AG04449 (cell line): ENCODE data around the gene UBL4A.
A peak's percentile ranks its signal among the peaks of the same experiment; 100 is the strongest.

Experiments
- CTCF ChIA-PET: fragments of 350-600 bp; formaldehyde crosslinking; extraction: SDS; loops from one replicate; lab custom pipeline; 2021; ENCODE audit warnings: antibody characterized with exemption; lab: Yijun Ruan, JAX
- POLR2A ChIA-PET: fragments of 400-600, 350-600 bp; formaldehyde crosslinking; extraction: SDS; loops from one replicate; lab custom pipeline; 2020; ENCODE audit warnings: antibody characterized with exemption, inconsistent platforms; lab: Yijun Ruan, JAX
- DNase-seq: peaks from one replicate; pipeline ENCODE4 v3.0.0-alpha.2; 2010; ENCODE audit warnings: low read depth, low spot score
- H3K4me3 ChIP-seq: 2 replicates; pipeline ENCODE4 v1.5.1; 2011; ENCODE audit warnings: low read depth, mild to moderate bottlenecking, control low read depth, low read length
- TF ChIP-seq, protein P1 (sequence below): IDR thresholded peaks from one replicate; pipeline ENCODE4 v1.5.1; 2011; ENCODE audit warnings: mild to moderate bottlenecking, moderate library complexity, low read length, control low read depth, inconsistent platforms; ENCODE audit not compliant: insufficient read depth; ENCODE audit errors: missing control alignments

Gene UBL4A

GRCh38 chrX:154458116-154458953 lies 28.1 kb downstream of the UBL4A start, which contains the start of gene PLXNA3:
Gene PLXNA3 (plus strand): TSS chrX:154458281. CDS start chrX:154460184, 1,903 bp downstream.
- POLR2A ChIA-PET, result interaction anchor here (0.7 to 2.7 kb wide), 8 partner anchors 9 to 75 kb away, joined by 3 to 16 read pairs (median 4); partner anchors contain the start of genes FAM50A, LAGE3 and SLC10A3
- CTCF ChIA-PET, result interaction anchor here (1.3 kb wide), 1 partner anchor 18 kb away, joined by 4 read pairs; no protein-coding TSS in a partner anchor
- peak within 1 kb of the TSS; percentile 72 for H3K4me3 ChIP-seq
- TF ChIP-seq, protein P1, sequence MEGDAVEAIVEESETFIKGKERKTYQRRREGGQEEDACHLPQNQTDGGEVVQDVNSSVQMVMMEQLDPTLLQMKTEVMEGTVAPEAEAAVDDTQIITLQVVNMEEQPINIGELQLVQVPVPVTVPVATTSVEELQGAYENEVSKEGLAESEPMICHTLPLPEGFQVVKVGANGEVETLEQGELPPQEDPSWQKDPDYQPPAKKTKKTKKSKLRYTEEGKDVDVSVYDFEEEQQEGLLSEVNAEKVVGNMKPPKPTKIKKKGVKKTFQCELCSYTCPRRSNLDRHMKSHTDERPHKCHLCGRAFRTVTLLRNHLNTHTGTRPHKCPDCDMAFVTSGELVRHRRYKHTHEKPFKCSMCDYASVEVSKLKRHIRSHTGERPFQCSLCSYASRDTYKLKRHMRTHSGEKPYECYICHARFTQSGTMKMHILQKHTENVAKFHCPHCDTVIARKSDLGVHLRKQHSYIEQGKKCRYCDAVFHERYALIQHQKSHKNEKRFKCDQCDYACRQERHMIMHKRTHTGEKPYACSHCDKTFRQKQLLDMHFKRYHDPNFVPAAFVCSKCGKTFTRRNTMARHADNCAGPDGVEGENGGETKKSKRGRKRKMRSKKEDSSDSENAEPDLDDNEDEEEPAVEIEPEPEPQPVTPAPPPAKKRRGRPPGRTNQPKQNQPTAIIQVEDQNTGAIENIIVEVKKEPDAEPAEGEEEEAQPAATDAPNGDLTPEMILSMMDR, result no peak
- DNase-seq, result no peak

DNA sequence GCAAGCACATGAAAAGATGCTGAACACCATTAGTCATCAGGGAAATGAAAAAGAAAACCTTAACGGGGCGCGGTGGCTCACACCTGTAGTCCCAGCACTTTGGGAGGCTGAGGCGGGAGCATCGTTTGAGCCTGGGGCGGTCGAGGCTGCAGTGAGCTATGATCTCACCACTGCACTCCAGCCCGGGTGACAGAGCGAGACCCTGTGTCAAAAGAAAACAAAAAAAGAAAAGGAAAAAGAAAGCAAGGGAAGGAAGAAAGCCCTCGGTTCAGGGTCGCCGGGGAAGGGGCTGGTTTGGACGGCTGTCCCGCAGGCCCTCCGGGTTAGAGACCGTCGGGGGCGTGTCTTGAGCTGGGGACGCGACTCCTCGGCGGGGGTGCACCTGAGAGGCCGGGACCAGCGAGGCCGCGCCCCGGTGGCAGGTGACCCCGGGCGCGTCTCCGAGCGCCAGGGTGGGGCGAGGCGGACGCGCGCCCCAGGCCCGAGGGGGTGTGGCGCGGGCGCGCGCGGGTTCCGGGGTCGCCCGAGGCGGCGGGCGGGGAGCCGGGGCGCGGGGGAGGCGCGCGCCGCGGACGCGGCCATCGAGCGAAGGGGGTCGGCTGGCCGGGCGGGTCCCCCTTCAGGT lies 28.8 kb downstream of the UBL4A start:
- DNase-seq, result no peak
- H3K4me3 ChIP-seq, result peak overlapping the region; percentile 52
- CTCF ChIA-PET, result no interaction called here
- POLR2A ChIA-PET, result interaction anchor here (0.7 to 1.0 kb wide), 2 partner anchors 12 to 76 kb away, joined by 3 read pairs; no protein-coding TSS in a partner anchor
- TF ChIP-seq, protein P1, result no peak

DNA sequence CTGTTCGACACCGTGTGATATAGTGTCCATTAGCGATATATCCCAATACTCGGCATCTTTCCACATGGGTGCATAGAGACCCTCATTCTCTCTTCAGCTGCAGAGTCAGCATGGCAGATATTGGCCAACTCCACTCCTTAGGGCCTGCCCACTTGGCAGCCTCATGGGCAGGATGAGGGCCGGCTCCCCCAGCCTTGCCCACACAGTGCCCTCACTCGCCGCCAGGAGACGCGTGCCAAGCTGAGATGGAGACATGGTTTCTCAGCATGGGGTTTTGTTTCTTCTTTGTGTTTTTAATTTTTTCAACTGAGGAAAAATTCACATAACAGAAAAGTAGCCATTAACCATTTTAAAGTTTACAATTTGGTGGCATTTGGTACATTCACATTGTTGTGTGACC lies 33.6 kb downstream of the UBL4A start:
- no peak overlapping the region for H3K4me3 ChIP-seq
- CTCF ChIA-PET, result no interaction called here

DNA sequence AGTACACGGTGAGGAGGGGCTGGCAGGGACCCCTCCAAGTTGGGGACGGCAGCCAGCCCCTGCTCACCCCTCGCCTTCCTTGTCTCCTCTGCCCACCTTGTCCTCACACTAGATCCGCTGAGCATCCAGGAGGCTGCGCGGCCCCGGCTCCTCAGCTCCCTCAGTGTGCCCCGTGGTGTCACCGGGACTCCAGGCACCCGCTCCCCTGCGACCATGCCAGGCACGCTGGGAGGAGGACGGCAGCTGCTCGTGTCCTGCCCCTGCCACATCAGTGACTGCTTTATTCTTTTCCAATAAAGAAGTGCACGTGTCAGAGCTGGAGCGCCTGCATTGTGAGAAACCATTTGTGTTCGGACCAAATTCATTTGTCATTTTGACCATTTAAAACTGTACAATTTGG lies 36.1 kb downstream of the UBL4A start:
- no peak overlapping the region for H3K4me3 ChIP-seq
- TF ChIP-seq, protein P1, result no peak
- ChIA-PET POLR2A (interaction anchor here (2.3 kb wide), 1 partner anchor 9 kb away, joined by 8 read pairs; no protein-coding TSS in a partner anchor), CTCF (no interaction called here)
- no peak for DNase-seq

More for the DNA sequence above, 33.6 kb downstream of the UBL4A start:
- DNase-seq, result no peak
- POLR2A ChIA-PET, result interaction anchor here (0.9 kb wide), 1 partner anchor 11 kb away, joined by 3 read pairs; no protein-coding TSS in a partner anchor
- TF ChIP-seq, protein P1, result no peak

GRCh38 chrX:154449618-154450017 lies 36.8 kb downstream of the UBL4A start:
- ChIA-PET POLR2A (interaction anchor here (2.3 kb wide), 1 partner anchor 10 kb away, joined by 8 read pairs; no protein-coding TSS in a partner anchor), CTCF (no interaction called here)
- H3K4me3 ChIP-seq, result no peak overlapping the region
- TF ChIP-seq, protein P1, result no peak
- DNase-seq, result no peak

- no peak for DNase-seq
- POLR2A ChIA-PET, result interaction anchor here (0.7 to 2.3 kb wide), 2 partner anchors 11 to 28 kb away, joined by 3 to 8 read pairs; no protein-coding TSS in a partner anchor
- CTCF ChIA-PET, result interaction anchor here (1.1 kb wide), 1 partner anchor 79 kb away, joined by 3 read pairs; no protein-coding TSS in a partner anchor
- H3K4me3 ChIP-seq, result no peak overlapping the region
- TF ChIP-seq, protein P1, result no peak
Observed at GRCh38 chrX:154448484-154448883, 37.9 kb downstream of the UBL4A start.
